ENCODE measurements around the gene RPTOR.
"Not testable (repeated sequence)": the region's sequence is repeated elsewhere in the genome, so short reads cannot be mapped to it uniquely, and the experiment has no call there.

Gene RPTOR

GRCh38 chr17:80815718-80816117 is 271.1 kb downstream of the RPTOR start:
- DNase-seq (ENCODE audit: low read depth in 2 of 2) = not testable (repeated sequence)

- no peak for DNase-seq (ENCODE audit: low read depth in 2 of 2)
Observed at GRCh38 chr17:80816241-80817103, 271.8 kb downstream of the RPTOR start.

GRCh38 chr17:80817321-80817845 is 272.7 kb downstream of the RPTOR start:
- DNase-seq (ENCODE audit: low read depth in 2 of 2) = no peak

DNA sequence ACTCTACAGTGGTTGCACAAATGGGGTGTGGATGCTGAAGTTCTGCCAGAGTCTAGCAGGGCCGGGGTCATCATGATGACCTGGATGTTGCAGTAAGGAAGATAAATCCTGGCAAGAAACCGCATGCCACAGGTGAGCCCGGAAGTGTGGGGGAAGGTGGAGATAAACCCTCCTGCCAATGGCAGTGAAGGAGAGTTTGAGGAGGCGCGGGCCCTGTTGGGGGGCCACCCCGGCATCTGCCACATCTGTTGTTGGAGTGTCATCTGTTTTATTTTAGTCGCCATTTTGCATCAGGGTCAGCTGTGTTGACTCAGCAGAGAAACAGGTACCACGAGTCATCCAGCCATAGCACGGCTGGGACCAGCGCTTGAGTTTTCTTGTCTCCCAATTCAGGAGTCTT is 273.2 kb downstream of the RPTOR start:
- no peak for DNase-seq (ENCODE audit: low read depth in 2 of 2)

DNA sequence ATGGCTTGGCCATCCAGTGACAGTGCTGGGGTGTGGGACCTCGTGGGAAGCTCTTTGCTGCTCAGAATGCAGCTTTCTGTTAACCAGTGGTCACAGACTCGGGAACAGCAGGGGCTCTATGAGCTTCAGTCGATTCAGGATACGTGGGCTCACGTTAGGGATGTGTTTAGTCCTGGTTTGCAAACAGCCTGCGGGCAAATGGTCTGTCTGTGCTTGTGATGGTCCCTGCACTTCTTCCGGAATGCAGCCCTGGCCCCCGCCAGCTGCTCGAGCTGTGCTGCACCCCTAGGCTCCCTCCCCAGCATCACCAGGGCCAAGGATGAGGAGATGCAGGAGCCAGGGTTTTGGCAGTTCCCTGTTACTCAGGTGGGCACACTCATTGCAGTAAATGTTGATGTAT is 274.2 kb downstream of the RPTOR start:
- DNase-seq (ENCODE audit: low read depth in 2 of 2) = no peak

- DNase-seq (ENCODE audit: low read depth in 2 of 2) = no peak
Observed at GRCh38 chr17:80819422-80820164, 275.0 kb downstream of the RPTOR start.

- no peak for DNase-seq (ENCODE audit: low read depth in 2 of 2)
Observed at GRCh38 chr17:80820331-80820730, 275.7 kb downstream of the RPTOR start.

- DNase-seq (ENCODE audit: low read depth in 2 of 2) = no peak
Observed at GRCh38 chr17:80821546-80821945, 276.9 kb downstream of the RPTOR start.

DNA sequence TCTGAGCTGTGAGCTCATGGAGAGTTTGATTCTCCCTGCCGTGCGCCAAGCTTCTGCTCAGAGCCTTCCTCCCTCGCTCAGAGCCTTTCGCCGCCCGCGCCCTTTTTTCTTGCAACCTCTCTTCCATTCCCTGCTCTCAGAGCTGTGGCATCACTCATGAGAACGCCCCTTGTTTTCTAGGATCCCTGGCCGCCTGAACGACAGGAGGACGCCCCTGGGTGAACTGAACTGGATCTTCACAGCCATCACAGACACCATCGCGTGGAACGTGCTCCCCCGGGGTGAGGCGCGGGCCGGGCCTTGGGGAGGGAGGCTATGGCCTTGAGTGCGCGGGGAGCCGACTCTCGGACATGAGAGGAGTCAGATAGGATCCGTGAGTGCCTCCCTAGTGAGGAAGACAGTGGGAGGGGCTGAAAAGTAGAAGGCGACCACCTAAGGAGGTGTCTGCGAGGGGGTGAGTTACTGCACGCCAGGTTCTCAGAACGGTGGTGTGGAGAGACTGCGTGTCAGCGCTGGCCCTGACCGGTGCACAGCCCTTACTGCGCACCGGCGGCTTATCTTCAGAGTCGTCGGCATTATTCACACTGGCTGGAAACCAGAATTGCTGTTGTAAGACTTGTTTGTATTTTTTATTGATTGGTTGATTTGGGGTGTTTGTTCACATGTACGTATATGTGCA is 277.5 kb downstream of the RPTOR start:
- DNase-seq (ENCODE audit: low read depth in 2 of 2) = no peak

DNA sequence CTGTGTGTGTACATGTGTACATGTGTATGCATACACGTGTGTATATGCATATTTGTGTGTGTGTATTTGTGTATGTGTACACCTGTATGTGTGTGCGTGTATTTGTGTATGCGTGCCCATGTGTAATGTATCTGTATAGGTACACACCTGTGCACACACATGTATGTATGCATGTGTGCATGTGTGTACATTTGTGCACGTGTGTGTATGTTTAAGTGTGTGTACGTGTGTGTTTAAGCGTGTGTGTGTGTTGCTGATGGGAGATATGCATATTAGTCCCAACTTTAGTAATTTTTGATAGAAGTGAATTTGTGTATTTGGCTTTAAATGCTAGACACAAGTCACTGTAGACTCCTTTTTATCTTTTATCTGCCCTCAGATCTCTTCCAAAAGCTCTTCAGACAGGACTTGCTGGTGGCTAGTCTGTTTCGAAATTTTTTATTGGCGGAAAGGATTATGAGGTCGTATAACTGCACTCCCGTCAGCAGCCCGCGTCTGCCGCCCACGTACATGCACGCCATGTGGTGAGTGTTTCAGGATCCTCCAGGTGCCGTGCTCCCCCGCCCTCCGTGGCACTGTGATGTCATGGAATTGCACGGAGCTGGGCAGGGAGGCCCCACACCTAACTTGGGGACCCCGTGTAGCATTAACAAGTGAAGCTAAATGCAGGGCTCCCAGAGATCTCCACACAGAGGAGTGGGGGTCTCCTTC is 278.2 kb downstream of the RPTOR start:
- DNase-seq (ENCODE audit: low read depth in 2 of 2) = no peak

- no peak for DNase-seq (ENCODE audit: low read depth in 2 of 2)
Observed at GRCh38 chr17:80824549-80825470, 280.2 kb downstream of the RPTOR start.

GRCh38 chr17:80825471-80826345 is 281.1 kb downstream of the RPTOR start:
- no peak for DNase-seq (ENCODE audit: low read depth in 2 of 2)

DNA sequence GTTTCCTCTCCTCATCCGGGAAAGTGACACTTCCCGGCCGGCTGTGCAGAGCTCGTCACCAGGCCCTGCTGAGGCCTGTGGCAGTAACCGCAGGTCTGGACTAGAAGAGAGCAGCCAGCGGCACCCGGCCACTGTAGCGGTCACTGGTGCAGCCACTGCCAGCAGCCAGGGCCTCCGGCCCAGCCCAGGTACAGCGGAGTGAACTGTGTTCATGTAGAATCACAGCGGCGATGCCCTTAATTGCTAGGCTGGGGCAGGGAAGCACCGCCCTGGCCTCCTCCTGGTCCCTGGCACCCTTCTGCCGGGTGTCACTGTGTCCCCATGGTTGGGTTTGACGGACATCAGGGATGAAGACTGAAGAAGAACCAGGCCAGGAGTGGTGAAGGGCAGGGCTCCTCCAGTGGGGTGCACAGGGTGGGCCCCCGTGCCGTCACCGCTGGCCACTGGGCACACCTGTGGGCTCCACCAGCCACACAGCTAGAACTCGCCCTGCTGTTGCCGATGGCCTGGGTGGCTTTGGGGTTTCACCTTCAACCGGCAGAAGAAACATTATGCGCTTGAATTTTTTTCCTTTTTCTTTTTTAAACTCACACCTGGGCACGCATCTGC is 281.8 kb downstream of the RPTOR start:
- no peak for DNase-seq (ENCODE audit: low read depth in 2 of 2)

GRCh38 chr17:80826955-80827645 is 282.5 kb downstream of the RPTOR start:
- DNase-seq (ENCODE audit: low read depth in 2 of 2) = no peak

DNA sequence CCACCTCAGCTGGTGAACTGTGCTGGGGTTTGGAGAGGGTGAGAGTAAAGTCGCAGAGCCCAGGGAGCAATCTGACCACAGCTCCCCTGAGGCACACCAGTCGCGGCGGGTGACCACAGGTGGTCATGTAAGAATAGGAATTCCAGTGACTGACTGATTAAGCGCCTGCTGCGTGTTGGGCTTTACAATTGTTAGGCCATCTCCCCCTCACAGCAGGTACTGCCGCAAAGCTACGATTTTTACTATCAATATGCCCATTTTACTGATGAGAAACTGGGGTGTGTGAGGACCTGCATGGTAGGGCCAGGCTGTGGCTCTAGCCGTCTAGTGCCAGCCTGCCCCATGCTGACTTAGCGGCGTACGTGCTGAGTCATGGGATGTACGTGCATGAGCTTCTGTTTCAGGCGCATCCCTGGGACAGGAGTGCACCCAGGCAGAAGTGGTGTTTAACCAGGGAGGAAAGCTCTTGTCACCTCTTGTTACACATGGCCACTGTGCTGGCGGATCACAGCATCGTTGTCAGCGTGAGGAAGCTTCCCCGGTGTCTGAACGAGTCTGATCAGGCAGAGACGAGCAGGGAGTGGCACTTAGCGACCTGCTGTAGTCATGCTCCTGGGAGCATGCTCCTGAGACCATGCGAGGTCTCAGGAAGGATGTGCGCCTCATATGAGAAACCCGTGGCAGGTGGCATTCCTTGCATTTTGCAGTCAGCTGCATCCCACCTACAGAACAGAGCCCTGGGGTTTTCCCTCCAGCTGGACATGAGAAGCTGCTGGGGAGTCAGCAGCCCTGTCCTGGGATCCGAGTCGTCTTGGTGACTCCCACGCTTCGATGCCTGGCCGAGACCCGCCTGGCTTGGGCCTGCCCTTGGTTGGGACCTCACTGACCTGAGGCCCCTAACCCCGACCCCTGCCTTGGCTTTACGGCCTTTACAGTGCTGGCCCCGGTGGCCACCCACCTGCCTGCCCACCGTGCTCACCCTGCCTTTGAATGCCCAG is 283.3 kb downstream of the RPTOR start:
- DNase-seq (ENCODE audit: low read depth in 2 of 2) = no peak

DNA sequence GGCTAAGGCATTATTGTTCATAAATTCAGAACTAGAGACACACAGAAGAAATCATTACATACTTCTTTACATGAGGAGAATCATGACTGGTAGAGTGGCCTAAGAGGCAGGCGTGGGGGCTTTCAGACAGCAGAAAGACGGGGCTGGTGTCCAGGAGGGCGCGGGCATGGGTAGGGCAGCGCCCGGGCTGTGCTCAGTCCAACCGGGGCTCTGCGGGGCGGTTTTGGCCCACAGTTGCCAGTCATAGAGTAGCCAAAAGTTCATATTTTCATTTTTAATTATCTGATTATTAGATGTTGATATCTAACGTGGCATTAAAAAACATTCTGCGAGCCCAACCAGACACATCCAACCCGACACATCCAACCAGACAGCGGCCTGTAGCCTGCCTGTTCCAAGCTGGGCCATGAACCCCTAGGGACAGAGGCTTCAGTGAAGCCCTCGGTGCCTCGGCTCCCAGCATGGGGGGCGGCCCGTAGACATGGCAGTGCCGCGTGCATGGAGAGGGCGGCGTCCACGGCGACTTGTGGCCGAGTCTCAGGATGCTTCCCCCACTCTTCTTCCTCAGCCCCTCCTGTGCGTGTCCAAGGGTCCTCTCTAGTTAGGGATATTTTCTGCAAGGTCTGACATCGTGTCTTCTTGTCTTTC is 284.7 kb downstream of the RPTOR start:
- no peak for DNase-seq (ENCODE audit: low read depth in 2 of 2)

Data from stimulated activated CD4-positive, alpha-beta T cell treated with anti-CD3 and anti-CD28 coated beads, Interleukin-12 subunit alpha, Interleukin-12 subunit beta, amount 100 ng/mL, for 24 hours (primary cell).